Body of pancreas (tissue), 4 donors: ENCODE data around the gene CTIF. TPM values are rescaled to one million over a fixed set of nuclear protein-coding genes. Genes with fewer than 3 reads are reported as not detected.

Experiments
- ATAC-seq: fragments of 150-250 bp; one replicate; pipeline ENCODE4 v1.9.1; 2016
- DNase-seq, 4 donors: peaks; one replicate each; pipeline ENCODE4 v3.0.0-alpha.2; 2019
- H3K27ac ChIP-seq, 4 donors: fragments of 200-600 bp; sonication (generic); 1 replicate in 3 of 4; 2 replicates in 1 of 4; pipeline versions ENCODE4 v1.5.1 to v1.6.1; 2016 to 2019; ENCODE audit warnings: mild to moderate bottlenecking in 1 of 4, mixed read lengths in 1 of 4, moderate library complexity in 1 of 4
- H3K27me3 ChIP-seq, 2 donors: fragments of 200-600 bp; sonication (generic); one replicate each; pipeline ENCODE4 v1.6.0; 2016; ENCODE audit warnings: mild to moderate bottlenecking in 1 of 2
- H3K36me3 ChIP-seq, 2 donors: fragments of 200-600 bp; sonication (generic); replicated peaks in 1 of 2; 2 replicates each; pipeline ENCODE4 v1.5.1; 2016; ENCODE audit warnings: low read depth in 2 of 2; ENCODE audit not compliant: insufficient read depth in 1 of 2
- H3K4me1 ChIP-seq: fragments of 200-600 bp; sonication (generic); one replicate; pipeline ENCODE4 v1.6.0; 2016
- H3K4me3 ChIP-seq, 2 donors: fragments of 200-600 bp; sonication (generic); 1 replicate in 1 of 2; 2 replicates in 1 of 2; pipeline ENCODE4 v1.5.1; 2016 to 2019
- H3K9me3 ChIP-seq, 3 donors: fragments of 200-600 bp; sonication (generic); 1 replicate in 2 of 3; 2 replicates in 1 of 3; pipeline ENCODE4 v1.5.1; 2016
- POLR2A ChIP-seq, 3 donors: fragments of 450-650 bp; IDR thresholded peaks; one replicate each; pipeline ENCODE4 v1.6.1; 2016; ENCODE audit warnings: antibody characterized with exemption in 3 of 3, mild to moderate bottlenecking in 2 of 3
- WGBS, 2 donors: methylation state at CpG; one replicate each; pipeline ENCODE4 v1.1.5; 2017; 5-methylcytosine and 5-hydroxymethylcytosine counted together
- intact Hi-C: fragments of 100-400 bp; cut with DNase I; formaldehyde crosslinking; loops from one replicate; pipeline ENCODE4 v1.15.1; 2023
- total RNA-seq, 2 donors: library from RNA; depleted of rRNA; stranded (reverse); fragments of >200 nt; gene quantifications; one replicate each; pipeline ENCODE4 v1.1.0, GENCODE V29; 2016
- TF ChIP-seq, protein P1 (sequence below), 7 experiments: fragments of 450-650 bp in 4 of 7; fragments of 200-600 bp in 3 of 7; sonication (generic) in 3 of 7; IDR thresholded peaks; one replicate each; pipeline ENCODE4 v1.5.1; 2016 to 2019; ENCODE audit warnings: antibody characterized with exemption in 7 of 7

The CTIF gene
- total RNA-seq, 2 donors from 2014 or later, result 18.7 to 24.4 TPM

DNA sequence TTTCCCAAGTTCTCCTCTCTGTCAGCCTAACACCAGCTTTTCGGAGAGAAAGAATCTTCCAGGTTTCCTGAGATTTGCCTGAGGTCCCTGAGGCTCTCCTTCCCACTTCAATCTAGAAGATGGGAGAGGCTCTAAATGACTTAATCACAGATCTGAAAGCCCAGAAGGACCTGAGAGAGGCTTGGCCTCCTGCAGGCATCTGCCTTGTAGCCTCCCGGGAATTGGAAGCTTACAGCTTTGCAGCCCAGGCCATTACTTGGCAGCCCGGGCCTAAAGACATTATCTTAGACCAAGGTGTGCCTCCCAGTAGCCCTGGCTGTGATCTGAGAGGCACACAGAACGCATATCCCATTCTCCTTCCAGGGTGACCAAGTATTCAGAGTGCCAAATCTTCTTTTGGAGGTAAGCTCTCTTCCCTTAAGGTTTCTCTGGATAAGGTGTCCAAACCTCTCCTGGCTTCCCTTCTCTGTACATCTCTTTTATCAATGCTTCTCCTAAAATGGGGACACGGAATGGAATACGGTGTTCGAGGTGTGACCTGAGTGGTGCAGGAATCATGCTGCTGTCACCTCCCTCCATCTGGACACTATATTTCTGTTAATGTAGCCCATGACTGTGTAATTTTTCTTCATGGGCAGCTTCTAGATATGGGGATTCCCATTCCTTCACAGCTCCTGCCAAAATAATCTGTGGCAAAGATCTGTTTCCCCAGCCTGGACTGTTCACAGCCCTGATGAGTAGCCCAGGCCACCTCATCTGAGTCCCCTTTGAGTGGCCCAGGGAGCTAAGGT is 16.0 kb downstream of the CTIF start:
- no peaks in the 10 kb centered on the region for H3K4me1 ChIP-seq
- WGBS, 2 donors, result 92 to 98% methylated on average over 6 to 7 of the region's 7 CpGs
- no peak overlapping the region for H3K4me3 ChIP-seq
- intact Hi-C loops, result no loop called here
- no peaks in the 10 kb centered on the region for H3K9me3 ChIP-seq
- no peak overlapping the region for H3K27ac ChIP-seq
- no peaks in the 10 kb centered on the region for H3K36me3 ChIP-seq
- ATAC-seq (no peak), DNase-seq (no peak)
- no peak for TF ChIP-seq POLR2A (IDR thresholded peaks at IDR 0.05)
- TF ChIP-seq, protein P1, sequence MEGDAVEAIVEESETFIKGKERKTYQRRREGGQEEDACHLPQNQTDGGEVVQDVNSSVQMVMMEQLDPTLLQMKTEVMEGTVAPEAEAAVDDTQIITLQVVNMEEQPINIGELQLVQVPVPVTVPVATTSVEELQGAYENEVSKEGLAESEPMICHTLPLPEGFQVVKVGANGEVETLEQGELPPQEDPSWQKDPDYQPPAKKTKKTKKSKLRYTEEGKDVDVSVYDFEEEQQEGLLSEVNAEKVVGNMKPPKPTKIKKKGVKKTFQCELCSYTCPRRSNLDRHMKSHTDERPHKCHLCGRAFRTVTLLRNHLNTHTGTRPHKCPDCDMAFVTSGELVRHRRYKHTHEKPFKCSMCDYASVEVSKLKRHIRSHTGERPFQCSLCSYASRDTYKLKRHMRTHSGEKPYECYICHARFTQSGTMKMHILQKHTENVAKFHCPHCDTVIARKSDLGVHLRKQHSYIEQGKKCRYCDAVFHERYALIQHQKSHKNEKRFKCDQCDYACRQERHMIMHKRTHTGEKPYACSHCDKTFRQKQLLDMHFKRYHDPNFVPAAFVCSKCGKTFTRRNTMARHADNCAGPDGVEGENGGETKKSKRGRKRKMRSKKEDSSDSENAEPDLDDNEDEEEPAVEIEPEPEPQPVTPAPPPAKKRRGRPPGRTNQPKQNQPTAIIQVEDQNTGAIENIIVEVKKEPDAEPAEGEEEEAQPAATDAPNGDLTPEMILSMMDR (IDR thresholded peaks at IDR 0.05), result no peak
- no peaks in the 10 kb centered on the region for H3K27me3 ChIP-seq

DNA sequence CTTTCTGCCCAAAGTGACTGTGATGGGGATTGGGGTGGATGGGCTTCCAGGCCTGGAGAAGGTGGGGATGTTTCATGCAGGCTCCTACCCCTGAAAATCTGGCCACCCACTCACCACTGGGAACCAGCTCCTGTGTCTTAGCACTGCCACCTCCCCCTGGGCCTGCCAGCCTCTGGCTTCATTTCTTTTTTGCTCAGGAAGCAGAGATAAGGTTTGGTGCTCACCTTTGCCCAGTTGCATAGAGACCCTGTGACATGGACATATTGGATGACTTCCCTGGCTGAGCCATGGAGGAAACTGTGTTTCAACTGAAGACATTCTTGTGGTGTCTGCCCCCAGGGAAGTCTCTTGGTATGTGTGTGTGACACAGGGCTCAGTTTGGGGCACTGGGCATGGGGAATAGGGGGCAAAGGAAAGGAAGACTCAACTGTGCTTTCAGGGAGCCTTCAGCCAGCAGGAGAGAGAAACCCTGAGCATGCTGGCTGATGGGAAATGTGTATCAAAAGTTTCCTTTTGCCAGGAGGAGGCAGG is 16.7 kb downstream of the CTIF start:
- no peak for ATAC-seq
- Histone ChIP-seq H3K27ac (no peak overlapping the region), H3K36me3 (no peaks in the 10 kb centered on the region), H3K9me3 (no peaks in the 10 kb centered on the region), H3K27me3 (no peaks in the 10 kb centered on the region), H3K4me3 (no peak overlapping the region), H3K4me1 (no peaks in the 10 kb centered on the region)
- intact Hi-C loops, result no loop called here
- no peak for DNase-seq
- no peak for TF ChIP-seq POLR2A (IDR thresholded peaks at IDR 0.05)
- TF ChIP-seq, protein P1 (IDR thresholded peaks at IDR 0.05), result no peak

DNA sequence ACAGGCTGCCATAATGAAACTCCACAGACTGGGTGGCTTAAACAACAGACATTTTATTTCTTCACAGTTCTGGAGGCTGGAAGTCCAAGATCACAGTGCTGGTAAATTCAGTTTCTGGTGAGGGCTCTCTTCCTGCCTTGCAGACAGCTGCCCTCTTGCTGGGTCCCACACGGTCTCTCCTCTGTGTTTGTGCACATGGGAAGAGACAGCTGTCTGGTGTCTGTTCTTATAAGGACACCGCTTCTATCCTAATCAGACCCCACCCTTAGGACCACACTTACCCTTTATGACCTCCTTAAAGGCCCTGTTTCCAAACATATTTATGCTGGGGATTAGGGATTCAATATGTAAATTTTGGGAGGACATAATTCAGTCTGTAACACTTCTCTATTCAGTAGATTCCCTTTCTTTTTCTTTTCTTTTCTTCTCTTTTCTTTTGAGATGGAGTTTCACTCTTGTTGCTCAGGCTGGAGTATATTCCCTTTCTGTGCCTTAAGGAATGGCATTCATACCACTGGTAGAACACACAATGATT is 18.9 kb downstream of the CTIF start:
- H3K27ac ChIP-seq, result no peak overlapping the region
- no peak for ATAC-seq

DNA sequence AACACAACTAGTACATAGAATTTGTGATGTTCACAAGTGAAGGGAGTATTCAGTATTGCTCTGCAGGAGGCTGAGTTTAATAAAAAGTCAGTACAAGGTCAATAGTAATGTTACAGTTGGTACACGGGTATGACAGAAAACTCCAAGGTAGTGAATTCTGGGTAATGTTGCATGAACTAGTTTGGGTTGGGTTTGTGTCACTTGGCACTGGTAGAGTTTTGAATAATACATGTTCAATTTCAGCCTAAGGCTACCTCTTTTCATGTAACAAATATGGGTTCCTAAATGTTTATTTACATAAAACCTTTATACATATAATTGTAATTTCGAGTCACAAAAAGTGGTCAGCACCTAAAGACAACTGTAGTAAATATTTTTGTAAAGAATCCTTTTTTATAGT is 19.4 kb downstream of the CTIF start:
- DNase-seq (no peak), ATAC-seq (no peak)
- Histone ChIP-seq H3K36me3 (no peaks in the 10 kb centered on the region), H3K4me1 (no peaks in the 10 kb centered on the region), H3K27me3 (no peaks in the 10 kb centered on the region), H3K9me3 (no peaks in the 10 kb centered on the region), H3K27ac (no peak overlapping the region), H3K4me3 (no peak overlapping the region)
- TF ChIP-seq POLR2A (IDR thresholded peaks at IDR 0.05), result no peak
- TF ChIP-seq, protein P1 (IDR thresholded peaks at IDR 0.05), result no peak
- intact Hi-C loops, result no loop called here
- WGBS, 2 donors, result 74 to 79% methylated on average over 2 of the region's 2 CpGs

More for the DNA sequence above, 18.9 kb downstream of the CTIF start:
- no peak for DNase-seq
- Histone ChIP-seq H3K9me3 (no peaks in the 10 kb centered on the region), H3K4me3 (no peak overlapping the region), H3K27me3 (no peaks in the 10 kb centered on the region), H3K36me3 (no peaks in the 10 kb centered on the region), H3K4me1 (no peaks in the 10 kb centered on the region)
- WGBS, 2 donors, result 88 to 97% methylated on average over 2 of the region's 2 CpGs
- intact Hi-C loops, result no loop called here
- no peak for TF ChIP-seq POLR2A (IDR thresholded peaks at IDR 0.05)
- TF ChIP-seq, protein P1 (IDR thresholded peaks at IDR 0.05), result no peak
